ENCODE measurements around the gene ADM5.

GRCh38 chr19:49646586-49646985, 42.8 kb upstream of the ADM5 start:
- TF ChIP-seq CTCF (IDR thresholded peaks at IDR 0.05): no peak
- TF ChIP-seq POLR2A (IDR thresholded peaks at IDR 0.05): no peak
